GM08714 (cell line): Measurements from ENCODE around the gene ARL13B.

Source experiments
- H3K4me3 ChIP-seq: fragments of 200-500 bp; sonication (Bioruptor generic); 2 replicates; pipeline ENCODE4 v1.5.1; 2014; ENCODE audit warnings: mild to moderate bottlenecking, low read length, inconsistent platforms
- ZNF274 ChIP-seq: IDR thresholded peaks from 2 replicates; pipeline ENCODE4 v1.6.1; 2012; ENCODE audit warnings: mild to moderate bottlenecking, low read depth, low read length

Gene ARL13B

GRCh38 chr3:94092086-94092485, 112.1 kb downstream of the ARL13B start:
- H3K4me3 ChIP-seq, result no peak overlapping the region
- TF ChIP-seq ZNF274, result no peak

DNA sequence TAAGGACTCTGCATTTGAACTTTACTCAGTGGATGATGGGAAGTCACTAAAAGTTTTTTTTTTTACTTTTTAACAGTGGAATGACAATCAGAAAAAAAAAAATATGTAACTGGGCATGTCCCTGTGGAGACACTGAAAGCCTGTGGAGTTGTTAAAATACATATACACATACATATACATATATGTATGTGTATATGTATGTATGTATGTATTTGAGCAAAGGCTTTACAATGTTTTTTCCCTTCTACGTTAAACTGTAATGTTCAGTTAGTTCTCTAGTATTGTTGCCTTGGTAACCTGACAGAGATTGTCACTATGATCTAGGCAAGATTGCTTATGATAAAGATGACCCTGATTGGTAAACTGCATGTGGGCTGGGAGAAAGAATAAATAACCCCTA, 113.2 kb downstream of the ARL13B start:
- H3K4me3 ChIP-seq, result no peak overlapping the region
- TF ChIP-seq ZNF274, result no peak

DNA sequence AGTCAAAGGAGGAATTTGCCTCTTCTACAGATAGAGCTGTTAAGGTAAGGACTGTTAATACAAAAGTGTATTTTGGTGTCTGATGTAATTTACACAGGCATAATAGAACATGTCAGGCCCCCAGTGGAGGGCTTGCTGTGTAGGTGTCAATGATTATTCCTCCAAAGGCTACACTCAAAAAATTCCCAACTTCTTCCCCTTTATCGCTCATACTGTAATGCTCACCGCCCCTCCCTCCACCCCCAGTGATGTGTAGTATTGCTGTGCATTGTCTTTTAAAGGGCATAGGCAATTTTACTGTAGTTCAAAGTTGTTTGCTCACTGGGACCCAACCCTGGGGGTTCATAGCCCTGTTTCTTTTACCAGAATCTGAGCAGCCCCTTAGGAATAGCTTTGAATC, 115.2 kb downstream of the ARL13B start:
- no peak overlapping the region for H3K4me3 ChIP-seq
- no peak for TF ChIP-seq ZNF274

DNA sequence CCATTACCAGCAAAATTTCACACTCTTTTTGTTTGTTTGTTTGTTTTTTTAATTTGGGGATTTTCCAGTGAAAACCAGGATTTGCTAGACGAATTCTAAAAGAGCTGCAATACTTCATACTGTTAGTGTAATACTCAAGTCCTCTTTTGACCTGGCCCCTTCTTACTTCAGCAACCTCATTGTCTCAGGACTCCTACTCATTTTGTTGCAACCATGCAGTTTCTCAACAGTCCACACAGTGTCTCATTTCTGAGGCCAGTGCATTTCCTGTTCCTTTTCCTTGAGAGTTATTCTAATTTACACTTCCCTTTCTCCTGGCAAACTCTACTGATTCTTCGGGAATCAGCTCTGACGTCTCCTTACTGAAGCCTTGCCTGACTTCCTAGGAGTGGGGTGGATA, 118.5 kb downstream of the ARL13B start:
- no peak for TF ChIP-seq ZNF274

DNA sequence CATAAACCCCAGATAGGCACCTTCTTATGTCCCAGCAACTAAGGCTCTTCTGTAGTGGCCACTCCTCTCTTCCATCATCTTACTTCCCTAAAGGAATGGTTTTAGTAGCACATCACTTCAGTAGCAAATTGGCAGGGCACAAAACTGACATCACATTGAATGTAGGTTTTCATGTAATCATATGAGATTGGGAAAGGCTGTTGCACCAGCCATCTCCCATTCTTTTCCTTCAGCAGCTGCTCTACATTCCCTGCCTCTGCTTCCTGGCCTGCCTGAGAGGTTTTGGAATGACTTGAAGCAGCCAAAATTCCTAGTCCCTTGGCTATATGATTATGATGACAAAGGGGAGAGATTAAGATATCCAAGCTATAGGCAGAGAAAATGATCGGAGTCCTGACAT, 119.4 kb downstream of the ARL13B start:
- no peak for TF ChIP-seq ZNF274
- H3K4me3 ChIP-seq, result no peak overlapping the region

More for the DNA sequence above, 118.5 kb downstream of the ARL13B start:
- no peak overlapping the region for H3K4me3 ChIP-seq

GRCh38 chr3:94101860-94102259, 121.9 kb downstream of the ARL13B start:
- no peak for TF ChIP-seq ZNF274
- H3K4me3 ChIP-seq, result no peak overlapping the region
